ENCODE results near the gene KCNJ11.

The KCNJ11 gene

DNA sequence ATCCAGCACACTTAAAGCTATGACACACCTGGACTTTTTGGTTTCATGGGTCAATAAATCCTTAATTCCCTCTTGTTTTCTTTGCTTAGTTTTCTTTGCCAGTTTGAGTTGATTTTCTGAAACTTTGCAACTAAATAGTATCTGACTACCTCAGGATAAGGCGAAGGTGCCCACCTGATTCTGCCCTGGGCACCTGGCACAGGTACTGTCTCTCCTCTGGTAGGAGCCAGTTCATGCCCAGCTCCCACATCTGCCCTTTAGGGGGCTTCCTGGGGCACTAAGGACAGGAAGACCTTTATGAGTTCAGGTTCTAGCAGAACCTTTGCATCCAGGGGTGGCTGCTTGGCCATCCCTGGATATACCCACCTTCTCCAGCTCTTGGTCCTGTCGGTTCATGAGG lies 19.6 kb upstream of the KCNJ11 start:
- DNase-seq: no peak

DNA sequence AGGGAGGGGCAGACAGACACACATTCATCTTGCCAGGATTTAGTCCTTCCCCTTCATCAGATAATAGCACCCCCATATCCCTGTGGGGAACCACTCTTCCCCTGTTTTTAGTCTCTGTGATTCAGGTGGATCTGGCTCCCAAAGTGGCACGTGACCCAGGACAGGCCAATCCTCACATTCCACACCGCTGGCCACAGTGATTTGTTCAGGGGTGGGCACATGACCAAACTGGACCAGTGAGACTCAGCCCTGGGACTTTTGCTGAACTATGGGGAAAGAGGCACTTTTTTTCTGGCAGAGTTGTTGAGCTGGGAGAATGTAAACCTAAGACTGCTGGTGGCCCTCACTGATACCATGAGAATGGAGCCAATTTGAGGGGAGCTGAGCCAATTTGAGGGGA lies 19.1 kb upstream of the KCNJ11 start:
- no peak for DNase-seq

DNA sequence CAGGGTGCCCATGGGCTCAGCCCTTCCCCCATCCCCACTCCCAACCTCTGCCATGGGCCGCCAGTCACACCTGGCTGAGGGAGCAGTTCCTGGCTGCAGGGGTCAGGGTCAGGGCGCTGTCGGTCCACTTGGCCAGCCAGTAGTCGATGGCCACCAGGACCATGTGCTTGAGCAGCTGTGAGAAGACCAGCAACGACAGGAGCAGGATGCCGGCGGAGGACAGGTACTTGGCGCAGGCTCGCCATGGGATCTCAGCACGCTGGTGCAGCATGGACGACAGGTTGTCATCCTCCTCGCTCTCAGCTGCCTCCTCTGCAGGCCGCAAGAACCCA lies 18.3 kb upstream of the KCNJ11 start:
- no peak for DNase-seq

DNA sequence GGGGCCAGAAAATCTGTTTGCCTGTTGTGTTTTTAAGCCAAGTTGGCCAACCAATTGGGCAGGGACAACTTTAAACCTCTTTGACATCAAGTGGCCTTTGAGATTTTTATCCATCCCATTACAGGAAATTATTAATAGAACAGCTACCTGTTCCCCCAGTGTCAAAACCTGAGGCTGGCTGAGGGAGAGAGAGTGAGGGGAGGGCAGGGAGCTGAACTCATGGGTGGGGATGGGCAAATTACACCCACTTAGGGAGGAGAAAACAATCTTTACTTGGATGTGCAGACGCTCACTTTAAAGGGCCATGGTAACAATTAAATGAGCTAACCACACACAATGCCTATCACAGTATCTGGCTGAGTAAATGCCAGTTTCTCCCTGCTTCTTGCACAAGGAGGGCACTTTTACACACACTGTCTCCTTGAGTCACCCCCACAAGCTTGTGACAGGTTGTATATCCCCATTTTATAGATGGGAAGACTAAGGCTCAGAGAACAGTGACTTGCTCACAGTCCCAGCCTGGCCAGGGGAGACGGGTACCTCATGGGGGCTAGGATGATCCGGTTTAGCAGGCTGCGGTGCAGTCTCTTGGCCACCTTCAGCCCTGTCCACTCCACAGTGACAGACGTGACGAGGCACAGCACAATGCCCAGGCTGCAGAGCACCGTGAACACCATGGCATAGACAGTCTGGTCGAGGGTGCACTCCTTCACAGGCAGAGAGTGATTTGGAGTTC lies 17.8 kb upstream of the KCNJ11 start:
- no peak for DNase-seq

DNA sequence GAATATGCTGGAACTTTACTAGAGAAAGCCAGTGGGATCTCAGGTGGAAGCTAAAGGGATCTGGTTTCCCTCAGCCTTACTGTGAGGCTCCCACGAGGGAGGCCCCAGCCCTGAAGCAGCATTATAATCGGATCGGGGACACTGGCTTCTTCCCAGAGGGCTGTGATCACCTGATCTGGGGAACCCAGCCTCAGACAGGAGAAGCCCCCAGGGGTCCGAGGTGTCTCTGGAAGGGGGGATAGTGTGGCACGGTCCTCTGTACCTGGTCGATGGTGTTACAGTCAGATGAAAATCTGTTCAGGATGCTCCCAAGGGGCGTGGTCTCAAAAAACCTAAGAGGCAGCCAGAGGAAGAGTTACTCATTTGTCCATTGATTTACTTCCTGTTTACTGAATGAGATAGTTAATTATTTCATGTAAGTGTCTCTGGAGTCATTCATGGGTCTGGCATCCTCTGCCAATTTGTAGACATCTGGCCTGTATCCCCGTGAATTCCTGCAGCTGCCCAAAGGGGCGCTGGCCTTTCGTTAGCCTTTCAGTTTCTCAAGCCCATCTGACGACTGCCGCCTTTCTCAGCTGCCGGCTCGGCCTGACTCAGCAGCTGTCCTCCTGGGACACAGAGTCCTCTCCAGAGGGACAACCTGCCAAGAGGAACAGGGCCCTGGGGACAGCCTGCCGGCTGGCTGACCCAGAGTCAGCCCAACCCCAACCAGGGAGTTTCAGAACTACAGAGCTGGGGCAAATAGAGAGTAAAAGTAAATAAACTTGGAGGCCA lies 17.0 kb upstream of the KCNJ11 start:
- no peak for DNase-seq

DNA sequence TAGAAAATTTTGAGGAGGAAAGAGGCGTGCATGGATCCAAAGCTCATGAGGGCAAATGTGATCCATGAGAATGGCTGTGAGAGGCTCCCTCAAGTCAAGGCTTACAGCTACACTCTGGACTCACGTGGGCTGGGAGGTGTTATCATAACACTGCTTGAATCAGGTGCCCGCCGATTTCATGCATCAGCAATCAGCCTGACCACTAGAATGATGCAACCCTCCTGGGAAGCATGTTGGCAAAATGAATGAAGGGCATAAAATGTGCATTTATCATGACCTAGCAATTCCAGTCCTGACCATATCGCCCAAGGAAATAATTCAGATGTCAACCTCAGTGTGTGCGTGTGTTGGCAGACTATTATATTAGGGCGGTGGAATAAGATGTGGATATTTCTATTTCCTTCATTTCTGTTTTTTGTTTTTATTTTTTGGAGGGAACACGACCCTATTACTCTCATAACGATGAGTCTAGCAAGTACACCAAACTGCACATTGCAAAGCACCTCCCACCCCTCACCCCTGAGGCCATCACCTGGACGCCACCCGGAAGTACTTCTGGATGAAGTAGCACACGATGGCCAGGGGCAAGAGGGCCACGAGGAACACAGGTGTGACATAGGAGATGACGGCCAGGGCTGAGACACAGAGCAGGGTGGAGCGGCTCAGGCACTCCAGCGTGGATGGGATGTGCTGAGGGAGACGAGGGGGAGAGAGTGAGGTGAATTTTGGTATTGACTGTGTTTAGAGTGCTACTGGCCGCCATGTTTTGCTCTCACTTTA lies 15.7 kb upstream of the KCNJ11 start:
- no peak for DNase-seq

DNA sequence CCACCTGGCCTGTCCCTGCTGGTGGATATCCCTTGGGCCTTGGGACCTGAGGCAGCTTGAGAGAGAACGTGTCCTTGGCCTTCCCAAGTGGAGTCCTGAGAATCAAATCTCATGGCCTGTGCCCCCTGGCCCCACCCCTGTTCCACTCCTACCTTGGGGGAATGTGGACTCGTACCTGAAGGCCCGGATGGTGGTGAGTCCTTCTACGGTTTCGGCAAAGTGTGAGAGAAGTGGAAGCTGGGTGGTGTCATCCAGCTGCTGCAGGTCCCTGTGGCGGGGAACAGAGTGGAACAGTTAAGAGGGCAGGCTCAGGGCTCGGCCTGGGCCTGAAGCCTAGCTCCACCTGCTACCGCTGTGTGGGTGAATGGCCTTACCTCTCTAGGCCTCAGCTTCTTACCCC lies 14.0 kb upstream of the KCNJ11 start:
- DNase-seq: no peak

DNA sequence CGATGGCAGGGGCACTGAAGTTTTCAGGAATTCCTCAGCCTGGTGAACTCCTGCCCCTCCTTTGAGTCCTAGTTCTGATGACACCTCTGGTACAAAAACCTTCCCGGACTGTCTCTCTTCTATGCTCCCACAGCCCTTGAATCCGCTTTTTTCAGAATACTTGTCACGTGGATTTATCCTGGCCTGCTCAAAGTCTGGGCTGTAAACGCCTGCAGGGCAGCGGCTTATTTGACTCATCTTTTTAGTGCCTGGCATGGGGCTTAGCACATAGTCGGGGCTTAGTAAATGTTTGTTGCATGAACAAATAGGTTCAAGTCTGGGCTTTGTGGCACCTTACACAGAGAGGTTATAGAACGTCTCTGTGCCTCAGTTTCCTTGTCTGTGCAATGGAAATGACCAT lies 13.4 kb upstream of the KCNJ11 start:
- DNase-seq: no peak

DNA sequence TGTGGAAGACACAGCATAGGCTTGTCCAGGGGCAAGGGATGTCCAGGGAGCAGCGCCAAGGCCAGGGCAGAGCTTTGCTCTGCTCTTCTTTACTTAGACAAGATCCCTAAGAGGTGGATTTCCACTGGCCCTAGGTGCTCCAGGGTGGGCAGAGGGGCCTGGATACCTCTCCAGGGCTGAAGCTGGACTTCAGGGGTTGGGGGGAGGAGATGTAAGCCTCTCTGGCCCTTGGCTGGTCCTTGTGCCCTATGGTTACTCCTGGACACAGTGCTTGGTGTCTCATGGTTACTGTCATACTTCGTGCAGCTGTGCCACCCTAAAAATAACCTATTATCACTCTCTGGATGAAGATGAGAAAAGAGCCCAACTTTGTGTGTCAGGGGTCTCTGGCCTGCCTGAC lies 12.9 kb upstream of the KCNJ11 start:
- no peak for DNase-seq

DNA sequence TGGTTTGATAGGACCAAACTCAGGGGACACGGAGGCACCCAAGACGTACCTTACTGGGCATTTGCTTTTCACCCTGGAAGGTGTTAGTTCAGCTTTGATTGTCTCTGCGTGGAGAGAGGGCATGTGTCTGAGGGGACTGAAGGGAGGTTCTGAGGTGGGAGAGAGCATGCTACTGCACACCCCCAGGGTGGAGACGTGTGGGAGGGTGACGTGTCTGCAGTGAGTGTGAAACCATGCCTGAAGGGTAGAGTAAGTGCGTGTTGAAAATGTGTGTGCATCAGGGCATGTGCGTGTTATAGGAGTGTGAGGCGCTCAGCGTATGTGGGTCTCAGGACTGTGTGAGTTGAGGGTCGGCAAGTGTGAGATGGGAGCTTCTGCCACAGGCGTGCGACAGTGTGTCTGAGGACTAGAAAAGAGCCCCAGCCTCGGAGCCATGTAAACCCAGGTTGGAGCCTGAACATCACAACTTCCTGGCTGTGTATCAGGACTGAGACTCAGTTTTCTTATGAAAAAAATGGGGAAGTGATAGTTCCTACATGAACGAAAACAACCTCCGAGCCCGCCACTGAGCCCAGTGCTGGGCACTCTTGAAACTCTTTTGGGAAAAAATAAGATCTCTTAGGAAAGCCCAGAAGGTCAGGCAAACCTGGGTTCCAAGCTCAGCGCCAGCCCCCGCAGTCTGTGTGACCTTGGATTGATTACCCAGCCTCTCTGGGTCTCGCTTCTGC lies 11.8 kb upstream of the KCNJ11 start:
- no peak for DNase-seq

DNA sequence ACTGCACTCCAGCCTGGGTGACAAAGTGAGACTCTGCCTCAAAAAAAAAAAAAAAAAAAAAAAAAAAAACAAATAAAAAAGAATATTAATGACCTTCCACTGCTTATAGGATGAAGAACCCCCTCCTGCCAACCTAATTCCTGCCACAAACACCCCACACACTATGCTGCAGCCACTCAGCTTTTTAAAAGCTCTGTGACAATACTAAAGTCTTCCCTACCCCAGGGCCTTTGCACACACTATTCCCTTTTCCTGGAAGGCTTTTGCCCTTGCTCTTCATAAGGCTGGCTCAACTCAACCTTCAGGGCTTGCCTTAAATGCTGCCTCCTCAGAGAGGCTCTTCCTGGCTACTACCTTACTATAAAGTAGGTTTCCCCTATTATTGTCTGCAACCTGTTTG lies 10.8 kb upstream of the KCNJ11 start:
- DNase-seq: no peak

DNA sequence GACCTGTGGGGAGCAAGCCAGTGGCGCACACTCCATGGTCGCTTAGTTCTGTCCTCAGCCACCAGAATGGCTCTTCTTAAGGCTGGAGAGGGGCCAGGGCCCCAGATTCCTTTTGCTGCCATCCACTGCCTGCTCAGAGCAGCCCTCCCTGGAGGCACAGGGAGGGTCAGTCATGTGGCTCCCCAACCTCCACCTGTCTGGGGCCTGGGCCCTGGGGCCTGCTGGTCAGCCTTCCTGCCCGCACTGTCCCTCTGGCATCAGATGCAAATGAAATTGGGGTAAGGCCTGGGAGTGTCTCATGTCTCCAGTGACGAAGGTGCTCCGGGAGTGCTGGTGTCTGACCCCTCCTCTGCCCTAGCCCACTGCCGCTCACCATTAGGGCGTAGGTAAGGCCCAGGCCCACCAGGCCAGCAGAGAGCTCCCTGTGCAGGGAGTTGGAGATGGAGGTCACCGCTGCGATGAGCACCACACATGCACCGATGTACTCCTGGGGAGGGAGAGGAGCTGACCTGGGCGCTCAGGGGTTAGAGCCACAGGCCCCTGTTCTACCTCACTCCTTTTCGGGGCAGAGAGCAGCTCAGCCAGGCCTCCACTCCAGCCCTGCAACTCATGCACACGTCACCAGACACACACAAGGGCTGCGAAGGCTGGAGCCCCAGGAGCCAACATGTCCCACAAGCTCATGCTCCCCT lies 9.0 kb upstream of the KCNJ11 start:
- DNase-seq: no peak

DNA sequence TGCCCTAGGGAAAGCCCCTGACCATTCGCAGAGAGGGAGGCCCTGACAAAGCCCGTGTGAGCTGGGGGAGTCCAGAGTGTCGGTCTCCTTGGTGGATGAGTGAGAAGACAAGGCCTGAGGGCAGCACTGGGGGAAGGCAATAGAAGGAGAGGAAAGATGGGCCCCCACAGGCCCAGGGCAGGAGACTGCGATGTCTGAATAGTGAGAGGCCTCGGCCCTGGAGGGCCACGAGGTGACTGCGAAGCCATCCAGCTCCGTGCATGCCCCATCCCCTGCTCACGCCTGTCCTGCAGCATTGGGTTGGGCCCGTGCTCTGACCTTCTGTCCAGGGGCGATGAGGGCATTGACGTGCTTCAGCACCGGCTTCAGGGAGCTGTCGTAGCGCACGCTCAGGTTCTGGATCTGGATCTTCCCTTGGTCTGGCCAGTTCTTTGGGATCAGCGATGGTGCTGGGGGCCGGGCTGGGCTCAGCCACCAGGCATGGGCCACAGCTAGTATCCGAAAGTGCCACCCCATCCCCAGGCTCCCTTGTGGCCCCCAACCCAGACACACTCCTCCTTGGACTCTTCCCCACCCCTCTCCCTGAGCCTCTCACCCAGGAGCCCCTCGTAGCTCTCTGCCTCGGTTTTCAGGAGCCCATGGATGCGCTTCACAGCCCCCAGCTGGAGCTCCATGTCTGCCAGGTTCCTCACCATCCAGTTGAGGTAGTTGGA lies 8.3 kb upstream of the KCNJ11 start:
- DNase-seq: no peak

DNA sequence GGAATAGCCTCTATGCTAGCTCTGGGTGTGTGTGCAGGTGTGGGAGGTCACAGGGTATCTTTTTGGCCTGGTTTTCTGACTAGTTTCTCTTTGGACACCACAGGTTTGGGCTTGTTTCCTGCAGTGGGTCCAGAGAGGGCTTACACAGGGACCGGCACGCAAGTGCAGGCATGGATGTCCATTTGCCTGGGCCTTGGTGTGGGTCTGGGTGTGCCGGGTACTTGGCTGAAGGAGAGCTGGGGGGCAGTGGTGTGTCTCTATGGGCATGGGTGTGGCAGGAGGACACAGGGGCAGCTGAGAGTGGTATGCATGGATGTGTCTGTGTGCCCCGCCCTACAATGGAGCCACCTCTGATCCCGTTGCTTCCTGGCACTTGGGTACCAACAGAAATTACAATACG lies 7.5 kb upstream of the KCNJ11 start:
- DNase-seq: no peak

DNA sequence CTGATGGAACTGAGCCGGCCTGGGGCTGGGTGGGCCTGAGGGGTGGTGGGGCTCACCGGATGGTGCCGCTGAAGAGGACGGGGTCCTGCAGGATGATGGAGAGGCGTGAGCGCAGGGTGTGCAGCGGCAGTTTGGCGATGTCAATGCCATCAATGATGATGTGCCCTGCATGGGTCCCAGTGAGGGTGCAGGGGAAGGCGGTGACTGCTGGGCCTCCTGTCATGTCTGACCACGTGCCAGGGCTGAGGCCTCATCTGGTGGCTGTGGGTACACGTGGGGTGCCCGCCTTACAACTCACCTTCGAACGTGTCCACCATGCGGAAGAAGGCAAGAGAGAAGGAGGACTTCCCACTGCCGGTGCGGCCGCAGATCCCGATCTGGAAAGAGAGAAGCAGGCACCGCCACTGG lies 7.1 kb upstream of the KCNJ11 start:
- no peak for DNase-seq

DNA sequence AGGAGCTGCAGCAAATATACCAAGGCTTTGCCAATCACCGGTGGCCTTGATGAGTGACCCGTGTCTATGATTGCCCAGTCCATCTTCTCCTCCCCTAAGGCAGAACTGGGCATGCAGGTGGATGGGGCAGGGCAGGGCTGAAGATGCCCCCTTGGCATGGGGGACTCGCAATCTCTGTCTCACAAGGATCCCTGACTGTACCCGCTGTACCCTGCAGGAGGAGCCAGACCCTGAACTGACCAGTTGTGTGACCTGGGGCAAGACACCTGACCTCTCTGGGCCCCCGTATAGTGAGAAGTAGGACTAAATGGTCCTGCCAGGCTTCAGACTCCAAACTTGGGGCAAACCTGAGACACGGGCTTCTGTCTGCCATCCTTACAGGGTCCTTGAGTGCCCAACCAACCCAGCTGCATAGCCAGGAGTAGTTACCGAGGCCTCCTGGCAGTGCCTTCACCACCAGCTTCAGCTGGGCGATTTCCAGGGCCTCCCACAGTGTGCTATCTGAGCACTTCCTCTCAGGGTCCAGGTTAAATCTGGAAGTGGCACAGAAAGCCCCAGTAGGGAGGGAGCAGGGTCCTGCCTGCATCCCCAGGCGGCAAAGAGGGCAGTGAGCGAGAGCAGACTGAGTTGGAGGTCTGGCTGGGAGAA lies 6.4 kb upstream of the KCNJ11 start:
- no peak for DNase-seq

DNA sequence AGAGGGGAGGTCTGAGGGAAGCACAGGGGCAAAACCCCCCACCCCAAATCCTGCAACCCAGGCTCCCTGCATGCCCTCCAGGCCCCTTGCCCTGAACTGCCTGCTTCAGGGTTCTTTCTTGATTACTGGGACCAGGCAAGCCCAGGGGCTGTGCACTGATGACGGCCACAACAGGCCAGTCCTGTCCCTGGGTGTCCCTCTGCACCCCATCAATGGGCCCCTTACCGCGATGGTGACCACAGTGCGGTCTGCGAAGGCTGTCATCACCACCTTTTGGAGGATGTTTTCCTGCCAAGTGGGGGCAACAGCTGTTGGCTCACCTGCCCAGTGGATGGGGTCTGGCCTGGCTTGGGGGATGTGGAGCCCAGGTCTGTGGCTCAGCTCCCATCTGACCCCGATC lies 5.0 kb upstream of the KCNJ11 start:
- DNase-seq: no peak

DNA sequence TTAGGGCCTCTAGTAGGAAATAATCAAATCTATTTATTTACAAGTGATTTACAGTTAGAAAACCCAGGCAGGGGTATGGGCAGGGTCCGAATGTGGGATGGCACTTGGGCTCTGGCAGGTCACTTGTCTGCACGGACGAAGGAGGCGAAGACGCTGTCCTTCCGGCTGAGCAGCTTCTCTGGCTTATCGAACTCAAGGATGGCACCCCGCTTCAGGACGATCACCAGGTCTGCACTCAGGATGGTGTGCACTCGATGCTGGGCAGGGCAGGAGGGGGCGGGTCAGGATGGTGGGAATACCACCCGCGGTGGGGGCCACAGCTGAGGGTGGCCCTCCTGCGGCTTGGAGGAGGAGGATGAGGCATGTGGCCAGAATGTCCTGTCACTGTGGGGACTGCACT lies 4.4 kb upstream of the KCNJ11 start:
- DNase-seq: no peak

DNA sequence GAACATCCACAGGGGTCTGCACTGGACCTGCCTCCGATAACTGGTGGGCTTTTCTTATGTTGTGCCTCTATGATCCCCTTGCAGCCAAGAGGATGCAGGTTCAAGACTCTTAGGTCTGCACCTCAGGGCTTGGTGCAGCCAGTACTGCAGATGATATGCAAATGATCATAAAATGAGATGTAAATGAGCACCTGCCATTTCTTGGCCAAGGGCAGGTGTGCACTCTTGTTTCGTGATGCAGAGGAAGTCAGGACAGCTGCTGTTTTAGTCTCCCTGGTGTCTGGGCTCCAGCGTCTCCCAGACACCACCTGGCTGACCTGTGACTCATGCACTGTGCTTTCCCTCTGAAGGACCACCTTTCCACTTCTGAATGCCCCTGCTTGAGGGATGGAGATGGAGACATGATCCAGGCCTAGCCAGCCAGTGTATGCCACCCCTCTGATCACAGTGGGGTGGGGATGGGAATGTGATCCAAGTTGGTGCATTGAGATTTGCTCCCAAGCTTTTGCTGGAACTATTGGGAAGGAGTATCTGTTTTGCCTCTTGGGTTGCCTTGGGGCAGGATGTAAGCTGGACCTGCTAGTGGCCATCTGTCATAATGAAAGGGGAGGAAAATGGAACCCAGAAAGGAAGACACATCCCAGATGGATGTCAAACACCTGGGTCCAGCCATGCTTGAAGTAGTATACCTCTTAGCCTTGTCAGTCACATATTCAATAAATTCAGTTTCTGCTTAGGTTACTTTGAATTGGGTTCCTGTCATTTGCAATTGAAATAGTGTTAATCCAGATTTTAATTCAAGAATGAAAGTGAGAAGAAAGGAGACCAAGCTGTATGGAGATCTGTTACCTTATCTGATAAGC lies 3.3 kb upstream of the KCNJ11 start:
- peak; percentile 67 for DNase-seq

DNA sequence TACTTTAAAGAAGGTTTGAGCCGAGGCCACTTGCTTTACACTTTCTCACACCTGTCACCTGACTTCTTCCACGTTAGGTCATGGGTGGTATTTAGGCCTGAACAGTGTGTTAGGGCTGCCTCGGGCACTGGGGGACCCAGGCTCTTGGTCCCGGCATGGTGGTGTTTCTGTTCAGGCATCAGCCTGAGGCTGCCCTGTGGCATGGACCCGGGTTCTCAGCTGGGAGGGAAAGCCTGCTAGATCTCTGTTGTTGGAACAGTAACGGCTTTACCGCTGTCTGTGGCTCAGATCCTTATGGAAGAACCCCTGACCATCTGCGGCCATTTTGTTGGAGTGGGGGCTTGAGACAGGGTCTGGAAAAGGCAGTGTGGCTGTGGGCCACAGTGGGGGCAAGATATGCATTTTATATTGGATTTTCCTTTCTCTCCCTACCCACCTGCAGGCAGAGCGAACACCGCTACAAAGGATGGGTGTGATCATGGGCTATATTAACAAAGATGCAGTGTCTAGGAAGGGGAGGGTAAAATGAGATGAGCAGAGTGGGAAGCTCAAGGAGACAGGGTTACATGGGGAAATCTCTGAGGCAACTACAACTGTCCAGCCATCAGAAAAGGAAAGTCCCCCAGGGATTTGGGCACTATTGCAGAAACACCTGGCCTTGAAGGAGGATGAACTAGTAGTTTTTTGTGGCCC lies 1.6 kb upstream of the KCNJ11 start:
- DNase-seq: no peak
